B cell (primary cell): ENCODE data around the gene PRTN3. TPM values are rescaled to one million over a fixed set of nuclear protein-coding genes. Genes with fewer than 3 reads are reported as not detected.
"Not testable (repeated sequence)": the region's sequence is repeated elsewhere in the genome, so short reads cannot be mapped to it uniquely, and the experiment has no call there.

Experiments used
- ATAC-seq: fragments of 200-7000 bp; cut with Tn5 transposase; one replicate; pipeline ENCODE4 v1.10.0; 2021; ENCODE audit warnings: low read depth, mild to moderate bottlenecking, moderate number of reproducible peaks, moderate library complexity
- CTCF ChIA-PET: fragments of 350-600 bp; sonication (Branson Sonifier 250); formaldehyde crosslinking; loops from one replicate; lab custom pipeline; 2021; ENCODE audit warnings: antibody characterized with exemption, inconsistent platforms; lab: Charles Lee
- POLR2A ChIA-PET: fragments of 350-600 bp; sonication (Branson Sonifier 250); formaldehyde crosslinking; loops from one replicate; lab custom pipeline; 2021; ENCODE audit warnings: antibody characterized with exemption; lab: Charles Lee
- DNase-seq: peaks from one replicate; pipeline ENCODE4 v3.0.0; 2013
- H2AFZ ChIP-seq: 2 replicates; pipeline ENCODE4 v1.6.1; 2012; ENCODE audit warnings: mild to moderate bottlenecking, low read depth, low read length; ENCODE audit not compliant: insufficient read depth, poor library complexity, severe bottlenecking
- H3K27ac ChIP-seq, 2 donors: 1 replicate in 1 of 2; 2 replicates in 1 of 2; pipeline ENCODE4 v1.5.1; 2012 to 2013; ENCODE audit warnings: low read length in 2 of 2, mild to moderate bottlenecking in 2 of 2, moderate library complexity in 1 of 2
- H3K27me3 ChIP-seq, 4 experiments: fragments of 200-600 bp in 1 of 4; sonication (generic) in 1 of 4; replicated peaks in 1 of 4; 1 replicate in 2 of 4; 2 replicates in 2 of 4; pipeline versions ENCODE4 v1.6.1 to v1.7.0; 2013 to 2016; ENCODE audit warnings: low read length in 3 of 4, mild to moderate bottlenecking in 2 of 4, mixed read lengths in 1 of 4, moderate library complexity in 1 of 4; ENCODE audit not compliant: insufficient read depth in 4 of 4, control insufficient read depth in 3 of 4; ENCODE audit errors: control extremely low read depth in 1 of 4
- H3K36me3 ChIP-seq, 2 experiments: replicated peaks in 1 of 2; 1 replicate in 1 of 2; 2 replicates in 1 of 2; pipeline versions ENCODE4 v1.6.1 to v1.7.1; 2013; ENCODE audit warnings: low read length in 1 of 2; ENCODE audit not compliant: insufficient read depth in 2 of 2, control insufficient read depth in 1 of 2; ENCODE audit errors: control extremely low read depth in 1 of 2, extremely low read depth in 1 of 2
- H3K4me1 ChIP-seq, 2 donors: fragments of 200-600 bp in 1 of 2; sonication (generic) in 1 of 2; 1 replicate in 1 of 2; 2 replicates in 1 of 2; pipeline versions ENCODE4 v1.5.1 to v1.6.1; 2013 to 2017; ENCODE audit warnings: low read length in 2 of 2; ENCODE audit not compliant: control insufficient read depth in 2 of 2, insufficient read depth in 2 of 2
- H3K4me2 ChIP-seq: replicated peaks from 2 replicates; pipeline ENCODE3; 2012; ENCODE audit warnings: mild to moderate bottlenecking, low read depth, low read length; ENCODE audit not compliant: poor library complexity, severe bottlenecking
- H3K4me3 ChIP-seq, 5 experiments: fragments of 200-600 bp in 1 of 5; sonication (generic) in 1 of 5; 1 replicate in 3 of 5; 2 replicates in 2 of 5; pipeline versions ENCODE4 v1.5.1 to v1.7.0; 2011 to 2016; ENCODE audit warnings: low read length in 4 of 5, mild to moderate bottlenecking in 4 of 5, low read depth in 2 of 5, control low read depth in 1 of 5, moderate library complexity in 1 of 5; ENCODE audit not compliant: insufficient read depth in 1 of 5; ENCODE audit errors: control extremely low read depth in 1 of 5, extremely low read depth in 1 of 5
- H3K79me2 ChIP-seq: fragments of 200-600 bp; sonication (generic); one replicate; pipeline ENCODE4 v1.6.0; 2016; ENCODE audit warnings: low read length; ENCODE audit not compliant: control insufficient read depth, insufficient read depth
- H3K9ac ChIP-seq: fragments of 200-600 bp; sonication (generic); 2 replicates; pipeline ENCODE4 v1.6.1; 2017; ENCODE audit warnings: mild to moderate bottlenecking, low read length, moderate library complexity
- H3K9me3 ChIP-seq, 3 donors: one replicate each; pipeline versions ENCODE4 v1.6.1 to v1.7.1; 2013; ENCODE audit warnings: low read length in 2 of 3; ENCODE audit not compliant: control insufficient read depth in 2 of 3, insufficient read depth in 1 of 3; ENCODE audit errors: control extremely low read depth in 1 of 3
- H4K20me1 ChIP-seq: 2 replicates; pipeline ENCODE4 v1.6.0; 2012; ENCODE audit warnings: mild to moderate bottlenecking, low read length; ENCODE audit not compliant: insufficient read depth, control insufficient read depth, poor library complexity, severe bottlenecking
- H3K27ac Mint-ChIP-seq: one replicate; pipeline ENCODE4 v1.8.0; 2021; ENCODE audit warnings: mixed read lengths
- H3K27me3 Mint-ChIP-seq: one replicate; pipeline ENCODE4 v1.8.0; 2021; ENCODE audit warnings: mixed read lengths
- H3K4me1 Mint-ChIP-seq: one replicate; pipeline ENCODE4 v1.8.0; 2021; ENCODE audit warnings: mixed read lengths
- H3K4me3 Mint-ChIP-seq: one replicate; pipeline ENCODE4 v1.8.0; 2021; ENCODE audit warnings: mixed read lengths
- H3K9me3 Mint-ChIP-seq: one replicate; pipeline ENCODE4 v1.8.0; 2022; ENCODE audit warnings: mixed read lengths; ENCODE audit not compliant: insufficient read depth
- CTCF ChIP-seq: fragments of 200-600 bp; IDR thresholded peaks from one replicate; pipeline ENCODE4 v1.8.0; 2022; ENCODE audit warnings: antibody characterized with exemption, mild to moderate bottlenecking
- EZH2 ChIP-seq: IDR thresholded peaks from 2 replicates; pipeline ENCODE4 v1.6.1; 2012; ENCODE audit warnings: borderline replicate concordance, low read depth, mild to moderate bottlenecking, moderate library complexity, low read length; ENCODE audit not compliant: insufficient read depth, poor library complexity, severe bottlenecking
- WGBS: methylation state at CpG from one replicate; pipeline ENCODE4 v1.1.5; 2013; ENCODE audit warnings: missing lambda C conversion rate; ENCODE audit not compliant: insufficient coverage; 5-methylcytosine and 5-hydroxymethylcytosine counted together
- intact Hi-C: fragments of 100-400 bp; cut with micrococcal nuclease; formaldehyde crosslinking; loops from one replicate; pipeline ENCODE4 v1.10.0; 2022
- polyA plus RNA-seq: library from polyadenylated mRNA; depleted of rRNA; stranded (reverse); fragments of >200 nt; gene quantifications from 2 replicates; pipeline ENCODE4 v1.2.3, GENCODE V29; 2012
- total RNA-seq, 2 donors: library from RNA; stranded (reverse); fragments of 120-200 nt in 1 of 2; gene quantifications; 1 replicate in 1 of 2; 2 replicates in 1 of 2; pipeline versions ENCODE4 v1.2.3 to v1.2.4, GENCODE V29; 2013 to 2022

The PRTN3 gene
- total and polyA plus RNA-seq, 2 donors (not counting 1 experiment from before 2014, with no cell fraction given) = not detected

- 69% methylated on average over 3 of the region's 17 CpGs for WGBS
- H3K4me1 ChIP-seq, H3K4me1 Mint-ChIP-seq, H3K36me3 ChIP-seq, H4K20me1 ChIP-seq, POLR2A ChIA-PET, intact Hi-C loops, H3K9me3 Mint-ChIP-seq, H3K79me2 ChIP-seq, H3K4me2 ChIP-seq, DNase-seq, H3K4me3 Mint-ChIP-seq, H3K9ac ChIP-seq, H3K27ac Mint-ChIP-seq, H3K4me3 ChIP-seq, ATAC-seq, H2AFZ ChIP-seq, H3K27ac ChIP-seq: not testable (repeated sequence)
- peaks cover 0 to 40% (median 7%) of the 10 kb centered on the region in 4 experiments for H3K27me3 ChIP-seq
- H3K9me3 ChIP-seq = peaks cover 0 to 17% (median 0%) of the 10 kb centered on the region in 3 donors
- peaks cover 11% of the 10 kb centered on the region for H3K27me3 Mint-ChIP-seq
- CTCF ChIA-PET = interaction anchor here (1.1 to 7.5 kb wide), 2 partner anchors 68 to 128 kb away, joined by 4 to 72 read pairs; no protein-coding TSS in a partner anchor
Observed at GRCh38 chr19:853614-854220, 12.9 kb downstream of the PRTN3 start.

- Histone ChIP-seq H3K36me3 (no peaks in the 10 kb centered on the region), H4K20me1 (no peaks in the 10 kb centered on the region), H3K4me2 (no peak overlapping the region), H3K4me3 (no peak overlapping the region), H3K9ac (no peak overlapping the region), H3K79me2 (no peaks in the 10 kb centered on the region), H3K27me3 (peaks cover 0 to 41% (median 11%) of the 10 kb centered on the region in 4 experiments), H3K9me3 (peaks cover 0 to 24% (median 0%) of the 10 kb centered on the region in 3 donors), H2AFZ (no peak overlapping the region), H3K27ac (no peak overlapping the region), H3K4me1 (peaks cover 4 to 10% of the 10 kb centered on the region in 2 donors)
- ChIA-PET CTCF (interaction anchor here (1.1 to 7.5 kb wide), 2 partner anchors 67 to 128 kb away, joined by 4 to 72 read pairs; no protein-coding TSS in a partner anchor), POLR2A (no interaction called here)
- TF ChIP-seq CTCF (no peak), EZH2 (no peak)
- ATAC-seq (no peak), DNase-seq (no peak)
- H3K27me3 Mint-ChIP-seq = peaks cover 11% of the 10 kb centered on the region
- WGBS = 80% methylated on average over 2 of the region's 6 CpGs
- H3K4me3 Mint-ChIP-seq = no peak overlapping the region
- no peaks in the 10 kb centered on the region for H3K9me3 Mint-ChIP-seq
- H3K27ac Mint-ChIP-seq = no peak overlapping the region
- intact Hi-C loops = no loop called here
- no peaks in the 10 kb centered on the region for H3K4me1 Mint-ChIP-seq
Observed at GRCh38 chr19:854549-854948, 13.8 kb downstream of the PRTN3 start.
